GM21529 (cell line): ENCODE measurements around the gene HAL.

ENCODE experiments used
- ATAC-seq: cut with Tn5 transposase; IDR thresholded peaks from one replicate; pipeline ENCODE4 v1.9.1; 2021; ENCODE audit not compliant: unreplicated experiment

Gene HAL

GRCh38 chr12:96015672-96016071, 19.5 kb upstream of the HAL start:
- no peak for ATAC-seq

GRCh38 chr12:96014943-96015599, 18.9 kb upstream of the HAL start:
- ATAC-seq = no peak

GRCh38 chr12:96007729-96008128, 11.6 kb upstream of the HAL start:
- ATAC-seq = no peak

- ATAC-seq = no peak
Measured at GRCh38 chr12:96006727-96007126, 10.6 kb upstream of the HAL start.

- ATAC-seq = no peak
Measured at GRCh38 chr12:96000858-96001257, 4.7 kb upstream of the HAL start.

GRCh38 chr12:95999484-95999883, 3.3 kb upstream of the HAL start:
- ATAC-seq = no peak

GRCh38 chr12:95998611-95999286, 2.6 kb upstream of the HAL start:
- ATAC-seq = peak; percentile 99

- ATAC-seq = no peak
Measured at GRCh38 chr12:95997911-95998510, 1.9 kb upstream of the HAL start.

- no peak for ATAC-seq
Measured at GRCh38 chr12:95997276-95997675, 1.1 kb upstream of the HAL start.

- ATAC-seq = no peak
Measured at GRCh38 chr12:95995238-95996031, 709 bp downstream of the HAL start.

- no peak for ATAC-seq
Measured at GRCh38 chr12:95994476-95994875, 1.7 kb downstream of the HAL start.

- no peak for ATAC-seq
Measured at GRCh38 chr12:95993907-95994306, 2.2 kb downstream of the HAL start.

- ATAC-seq = no peak
Measured at GRCh38 chr12:95990136-95990535, 6.0 kb downstream of the HAL start.

- no peak for ATAC-seq
Measured at GRCh38 chr12:95989504-95990123, 6.5 kb downstream of the HAL start.

GRCh38 chr12:95988506-95989275, 7.5 kb downstream of the HAL start:
- no peak for ATAC-seq

- no peak for ATAC-seq
Measured at GRCh38 chr12:95986635-95987570, 9.2 kb downstream of the HAL start.

- no peak for ATAC-seq
Measured at GRCh38 chr12:95984682-95985081, 11.5 kb downstream of the HAL start.

GRCh38 chr12:95982602-95983001, 13.5 kb downstream of the HAL start:
- no peak for ATAC-seq

- ATAC-seq = no peak
Measured at GRCh38 chr12:95980437-95980836, 15.7 kb downstream of the HAL start.
